Keratinocyte (primary cell): ENCODE results near the gene HDLBP. TPM values are rescaled to one million over a fixed set of nuclear protein-coding genes. Genes with fewer than 3 reads are reported as not detected.

ENCODE experiments used
- DNase-seq: peaks from one replicate; pipeline ENCODE4 v3.0.0-alpha.2; 2011; ENCODE audit warnings: low read depth, missing footprints, low spot score
- FAIRE-seq: peaks from 2 replicates; lab custom pipeline; 2011; peaks lifted over from hg19 to GRCh38; lab: Jason Lieb, UNC
- H2AFZ ChIP-seq: 2 replicates; pipeline ENCODE4 v1.6.0; 2012; ENCODE audit warnings: low read length, control low read depth, inconsistent platforms; ENCODE audit not compliant: control insufficient read depth
- H3K27ac ChIP-seq: 2 replicates; pipeline ENCODE4 v1.5.1; 2011; ENCODE audit warnings: low read length; ENCODE audit not compliant: control insufficient read depth, insufficient read depth
- H3K27me3 ChIP-seq: 3 replicates; pipeline ENCODE4 v1.6.0; 2011; ENCODE audit warnings: low read length; ENCODE audit not compliant: control insufficient read depth, insufficient read depth; ENCODE audit errors: extremely low read depth
- H3K36me3 ChIP-seq, 2 experiments: 2 replicates in 1 of 2; 3 replicates in 1 of 2; pipeline ENCODE4 v1.5.1; 2011; ENCODE audit warnings: low read length in 2 of 2, mild to moderate bottlenecking in 1 of 2; ENCODE audit not compliant: control insufficient read depth in 2 of 2, insufficient read depth in 2 of 2; ENCODE audit errors: extremely low read depth in 1 of 2
- H3K4me1 ChIP-seq: 3 replicates; pipeline ENCODE4 v1.5.1; 2011; ENCODE audit warnings: low read length; ENCODE audit not compliant: control insufficient read depth, insufficient read depth; ENCODE audit errors: extremely low read depth
- H3K4me2 ChIP-seq: 3 replicates; pipeline ENCODE4 v1.6.0; 2011; ENCODE audit warnings: low read depth, low read length; ENCODE audit not compliant: control insufficient read depth, insufficient read depth; ENCODE audit errors: extremely low read depth
- H3K4me3 ChIP-seq, 3 experiments: fragments of 200-600 bp in 1 of 3; sonication (generic) in 1 of 3; 2 replicates in 2 of 3; 3 replicates in 1 of 3; pipeline ENCODE4 v1.5.1; 2011 to 2016; ENCODE audit warnings: low read length in 3 of 3, mild to moderate bottlenecking in 3 of 3, control low read depth in 2 of 3, inconsistent platforms in 1 of 3, low read depth in 1 of 3, mixed read lengths in 1 of 3, mixed run types in 1 of 3, moderate library complexity in 1 of 3; ENCODE audit not compliant: control insufficient read depth in 2 of 3, insufficient read depth in 2 of 3; ENCODE audit errors: extremely low read depth in 1 of 3
- H3K79me2 ChIP-seq: 2 replicates; pipeline ENCODE4 v1.6.0; 2012; ENCODE audit warnings: low read length; ENCODE audit not compliant: control insufficient read depth, insufficient read depth
- H3K9ac ChIP-seq: 3 replicates; pipeline ENCODE4 v1.6.0; 2011; ENCODE audit warnings: low read length; ENCODE audit not compliant: control insufficient read depth, insufficient read depth; ENCODE audit errors: extremely low read depth
- H3K9me1 ChIP-seq: 3 replicates; pipeline ENCODE4 v1.6.0; 2011; ENCODE audit warnings: low read length; ENCODE audit not compliant: control insufficient read depth, insufficient read depth; ENCODE audit errors: extremely low read depth
- H3K9me3 ChIP-seq: 2 replicates; pipeline ENCODE4 v1.5.1; 2012; ENCODE audit warnings: low read depth, low read length; ENCODE audit not compliant: control insufficient read depth
- H4K20me1 ChIP-seq: 3 replicates; pipeline ENCODE4 v1.6.0; 2011; ENCODE audit warnings: low read length; ENCODE audit not compliant: control insufficient read depth, insufficient read depth; ENCODE audit errors: extremely low read depth
- EZH2 ChIP-seq: IDR thresholded peaks from one replicate; pipeline ENCODE4 v1.6.1; 2012; ENCODE audit warnings: inconsistent platforms, mild to moderate bottlenecking, low read length, moderate library complexity
- dilution Hi-C: fragments of 300-500 bp; cut with MboI; formaldehyde crosslinking; loops from one replicate; pipeline ENCODE4 v1.7.0; 2020; ENCODE audit warnings: low sequenced_read_pairs; ENCODE audit not compliant: extremely low pct_ligation_motif_present
- polyA plus RNA-seq, 5 experiments: library from polyadenylated mRNA; depleted of rRNA in 3 of 5; stranded (reverse) in 3 of 5; stranded (forward) in 1 of 5; unstranded in 1 of 5; fragments of >200 nt; gene quantifications; 1 replicate in 1 of 5; 2 replicates in 3 of 5; 3 replicates in 1 of 5; pipeline versions ENCODE4 v1.2.1 to v1.2.3, GENCODE V29; 2011 to 2012; ENCODE audit warnings: missing spikeins in 2 of 5, low read depth in 1 of 5, low replicate concordance in 1 of 5
- TF ChIP-seq, protein P1 (sequence below), 3 experiments: IDR thresholded peaks in 1 of 3; conservative IDR thresholded peaks in 1 of 3; optimal IDR thresholded peaks in 1 of 3; 2 replicates in 2 of 3; 3 replicates in 1 of 3; pipeline versions ENCODE3 to v1.5.1; 2011; ENCODE audit warnings: low read length in 3 of 3, mild to moderate bottlenecking in 3 of 3, moderate library complexity in 2 of 3, control low read depth in 1 of 3, inconsistent platforms in 1 of 3; ENCODE audit not compliant: insufficient read depth in 2 of 3; ENCODE audit errors: extremely low read depth in 1 of 3

HDLBP gene
- polyA plus RNA-seq, 1 donor (not counting 4 experiments of a cell fraction or from before 2014, with no cell fraction given), result 289 TPM

DNA sequence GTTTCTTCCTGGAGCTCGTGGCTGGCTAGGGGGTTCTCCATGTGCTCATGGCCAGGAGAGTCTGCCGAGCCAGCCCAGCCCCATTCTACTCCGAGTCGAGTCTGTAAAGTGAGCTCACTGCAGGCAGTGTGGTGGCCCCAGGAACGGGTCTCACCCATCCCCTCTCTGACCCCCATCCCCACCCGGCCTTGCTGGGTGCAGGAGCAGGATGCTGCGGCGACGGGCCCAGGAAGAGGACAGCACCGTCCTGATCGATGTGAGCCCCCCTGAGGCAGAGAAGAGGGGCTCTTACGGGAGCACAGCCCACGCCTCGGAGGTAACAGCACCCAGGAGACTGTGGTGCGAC is 125.6 kb downstream of the HDLBP start:
- DNase-seq (no peak), FAIRE-seq (no peak)
- Histone ChIP-seq H3K27ac (no peak overlapping the region), H3K9me1 (no peaks in the 10 kb centered on the region), H3K4me1 (no peaks in the 10 kb centered on the region), H3K4me3 (no peak overlapping the region), H3K36me3 (no peaks in the 10 kb centered on the region), H3K4me2 (no peak overlapping the region), H2AFZ (no peak overlapping the region), H3K27me3 (peaks cover 27% of the 10 kb centered on the region), H3K9me3 (no peaks in the 10 kb centered on the region), H3K79me2 (no peaks in the 10 kb centered on the region), H4K20me1 (no peaks in the 10 kb centered on the region), H3K9ac (no peak overlapping the region)
- TF ChIP-seq, protein P1, sequence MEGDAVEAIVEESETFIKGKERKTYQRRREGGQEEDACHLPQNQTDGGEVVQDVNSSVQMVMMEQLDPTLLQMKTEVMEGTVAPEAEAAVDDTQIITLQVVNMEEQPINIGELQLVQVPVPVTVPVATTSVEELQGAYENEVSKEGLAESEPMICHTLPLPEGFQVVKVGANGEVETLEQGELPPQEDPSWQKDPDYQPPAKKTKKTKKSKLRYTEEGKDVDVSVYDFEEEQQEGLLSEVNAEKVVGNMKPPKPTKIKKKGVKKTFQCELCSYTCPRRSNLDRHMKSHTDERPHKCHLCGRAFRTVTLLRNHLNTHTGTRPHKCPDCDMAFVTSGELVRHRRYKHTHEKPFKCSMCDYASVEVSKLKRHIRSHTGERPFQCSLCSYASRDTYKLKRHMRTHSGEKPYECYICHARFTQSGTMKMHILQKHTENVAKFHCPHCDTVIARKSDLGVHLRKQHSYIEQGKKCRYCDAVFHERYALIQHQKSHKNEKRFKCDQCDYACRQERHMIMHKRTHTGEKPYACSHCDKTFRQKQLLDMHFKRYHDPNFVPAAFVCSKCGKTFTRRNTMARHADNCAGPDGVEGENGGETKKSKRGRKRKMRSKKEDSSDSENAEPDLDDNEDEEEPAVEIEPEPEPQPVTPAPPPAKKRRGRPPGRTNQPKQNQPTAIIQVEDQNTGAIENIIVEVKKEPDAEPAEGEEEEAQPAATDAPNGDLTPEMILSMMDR (optimal IDR thresholded peaks at IDR 0.05 in 1 of 3, IDR thresholded peaks at IDR 0.05 in 1 of 3, conservative IDR thresholded peaks at IDR 0.05 in 1 of 3; ENCODE audit: extremely low read depth in 1 of 3, insufficient read depth in 2 of 3, low read length in 3 of 3), result no peak
- TF ChIP-seq EZH2, result no peak
- dilution Hi-C loops, result no loop called here

DNA sequence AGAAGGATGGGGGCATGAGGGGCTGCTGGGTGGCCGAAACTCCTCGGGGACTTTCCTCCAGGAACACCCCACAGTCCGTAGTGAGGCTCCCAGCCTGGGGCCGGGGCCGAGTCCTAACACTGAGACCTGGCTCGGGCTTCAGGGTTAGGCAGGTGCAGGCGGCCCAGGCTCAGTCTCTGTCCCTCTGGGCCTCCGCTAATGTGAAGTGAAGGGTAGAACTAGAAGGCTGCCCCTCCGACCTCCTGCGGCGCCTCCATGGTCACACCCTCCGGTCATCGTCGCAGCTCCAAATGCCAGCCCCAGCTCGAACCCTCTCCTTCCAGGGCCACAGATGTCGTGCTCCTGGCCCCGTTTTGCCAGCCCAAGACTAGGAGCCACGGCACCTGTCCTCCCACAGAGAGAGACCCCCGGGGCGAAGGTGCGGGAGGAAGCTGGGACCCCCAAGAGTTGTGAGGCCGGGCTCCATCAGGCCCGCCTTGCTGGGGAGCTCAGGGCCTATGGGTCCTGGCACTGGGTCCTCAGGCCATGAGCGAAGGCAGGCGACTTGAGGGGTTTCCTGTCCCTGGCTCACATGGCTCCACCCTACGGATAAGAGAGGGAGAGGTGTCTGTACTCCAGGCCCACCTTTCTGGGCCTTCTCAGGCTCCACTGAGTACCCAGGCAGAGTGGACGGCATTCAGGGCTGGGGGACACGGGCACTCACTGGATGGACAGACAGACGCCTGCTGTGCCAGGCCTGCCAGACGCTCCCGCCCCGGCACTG is 126.2 kb downstream of the HDLBP start:
- TF ChIP-seq, protein P1 (optimal IDR thresholded peaks at IDR 0.05 in 1 of 3, IDR thresholded peaks at IDR 0.05 in 1 of 3, conservative IDR thresholded peaks at IDR 0.05 in 1 of 3; ENCODE audit: extremely low read depth in 1 of 3, insufficient read depth in 2 of 3, low read length in 3 of 3), result no peak
- no peak for TF ChIP-seq EZH2
- Histone ChIP-seq H3K4me1 (no peaks in the 10 kb centered on the region), H4K20me1 (no peaks in the 10 kb centered on the region), H3K4me2 (no peak overlapping the region), H3K27me3 (peaks cover 25% of the 10 kb centered on the region), H3K9me3 (no peaks in the 10 kb centered on the region), H3K27ac (no peak overlapping the region), H3K4me3 (no peak overlapping the region), H3K36me3 (no peaks in the 10 kb centered on the region), H3K79me2 (no peaks in the 10 kb centered on the region), H2AFZ (no peak overlapping the region), H3K9me1 (no peaks in the 10 kb centered on the region), H3K9ac (no peak overlapping the region)
- DNase-seq (no peak), FAIRE-seq (no peak)
- dilution Hi-C loops, result no loop called here
